OCI-LY7 (cell line): Measurements from ENCODE around the gene LRRC37A.
"Not testable (repeated sequence)": the region's sequence is repeated elsewhere in the genome, so short reads cannot be mapped to it uniquely, and the experiment has no call there.

Experiments
- EZH2phosphoT487 ChIP-seq: fragments of 200-600 bp; sonication (generic); IDR thresholded peaks from 2 replicates; pipeline ENCODE4 v1.6.1; 2018; ENCODE audit warnings: low read depth, borderline replicate concordance, mild to moderate bottlenecking, mixed run types, antibody characterized with exemption, low read length, moderate library complexity, mixed read lengths
- TF ChIP-seq, protein P1 (sequence below): fragments of 200-600 bp; sonication (generic); conservative IDR thresholded peaks from 2 replicates; pipeline ENCODE4 v1.5.1; 2014; ENCODE audit warnings: mild to moderate bottlenecking, antibody characterized with exemption, low read length, moderate library complexity, mixed read lengths

DNA sequence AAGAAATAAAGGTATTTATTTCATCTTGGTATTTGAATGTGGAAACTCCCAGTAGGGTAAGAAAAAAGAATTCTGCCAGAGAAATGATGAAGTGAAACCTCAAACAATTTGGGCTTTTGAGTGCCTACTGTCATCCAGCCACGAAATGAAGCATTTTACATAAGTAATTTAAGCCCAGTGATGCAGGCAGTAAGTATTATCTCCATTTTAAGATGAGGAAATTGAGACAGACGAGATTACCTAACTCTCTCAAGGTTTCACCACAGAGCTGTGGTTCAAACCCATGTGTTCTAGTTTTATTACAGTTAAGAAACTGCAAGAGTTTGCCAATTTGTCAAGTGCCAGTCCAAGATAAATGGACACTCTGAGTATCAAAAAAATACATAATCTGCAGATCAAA, 53.4 kb downstream of the LRRC37A start:
- TF ChIP-seq, protein P1, sequence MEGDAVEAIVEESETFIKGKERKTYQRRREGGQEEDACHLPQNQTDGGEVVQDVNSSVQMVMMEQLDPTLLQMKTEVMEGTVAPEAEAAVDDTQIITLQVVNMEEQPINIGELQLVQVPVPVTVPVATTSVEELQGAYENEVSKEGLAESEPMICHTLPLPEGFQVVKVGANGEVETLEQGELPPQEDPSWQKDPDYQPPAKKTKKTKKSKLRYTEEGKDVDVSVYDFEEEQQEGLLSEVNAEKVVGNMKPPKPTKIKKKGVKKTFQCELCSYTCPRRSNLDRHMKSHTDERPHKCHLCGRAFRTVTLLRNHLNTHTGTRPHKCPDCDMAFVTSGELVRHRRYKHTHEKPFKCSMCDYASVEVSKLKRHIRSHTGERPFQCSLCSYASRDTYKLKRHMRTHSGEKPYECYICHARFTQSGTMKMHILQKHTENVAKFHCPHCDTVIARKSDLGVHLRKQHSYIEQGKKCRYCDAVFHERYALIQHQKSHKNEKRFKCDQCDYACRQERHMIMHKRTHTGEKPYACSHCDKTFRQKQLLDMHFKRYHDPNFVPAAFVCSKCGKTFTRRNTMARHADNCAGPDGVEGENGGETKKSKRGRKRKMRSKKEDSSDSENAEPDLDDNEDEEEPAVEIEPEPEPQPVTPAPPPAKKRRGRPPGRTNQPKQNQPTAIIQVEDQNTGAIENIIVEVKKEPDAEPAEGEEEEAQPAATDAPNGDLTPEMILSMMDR, result not testable (repeated sequence)
- TF ChIP-seq EZH2phosphoT487, result not testable (repeated sequence)
